Measurements from ENCODE around the gene CAMK1D. TPM values are rescaled to one million over a fixed set of nuclear protein-coding genes. Genes with fewer than 3 reads are reported as not detected.

Gene CAMK1D
- total and polyA plus RNA-seq, 10 of the 15 experiments (the other 5 are each of a cell fraction or from before 2014, with no cell fraction given), result 2.1 to 35.5 (median 14.7) TPM

GRCh38 chr10:12716042-12716441 lies 366.7 kb downstream of the CAMK1D start:
- Histone ChIP-seq H3K4me2 (ENCODE audit: control insufficient read depth, insufficient read depth) (no peak overlapping the region), H3K27me3 (replicated peaks in 1 of 2; ENCODE audit: control insufficient read depth in 2 of 2, insufficient read depth in 2 of 2, low read length in 1 of 2) (no peaks in the 10 kb centered on the region), H3K4me1 (ENCODE audit: control insufficient read depth, insufficient read depth, low read length) (peaks cover under 1% of the 10 kb centered on the region; the same call in 1 of the 2 replicates), H3K9me3 (replicated peaks; ENCODE audit: control insufficient read depth, insufficient read depth, low read length) (no peaks in the 10 kb centered on the region), H3K4me3 (no peak overlapping the region), H3K9ac (ENCODE audit: control insufficient read depth, insufficient read depth, low read length) (no peak overlapping the region), H2AFZ (ENCODE audit: control insufficient read depth, low read depth, low read length) (no peak overlapping the region), H4K20me1 (ENCODE audit: control insufficient read depth, insufficient read depth) (no peaks in the 10 kb centered on the region), H3K79me2 (ENCODE audit: control insufficient read depth, insufficient read depth, low read length) (no peaks in the 10 kb centered on the region), H3K27ac (ENCODE audit: control insufficient read depth, insufficient read depth) (no peak overlapping the region), H3K36me3 (ENCODE audit: control insufficient read depth in 2 of 2, insufficient read depth in 2 of 2, low read length in 1 of 2) (no peaks in the 10 kb centered on the region)
- ChIA-PET CTCF (interaction anchor here (1.4 to 9.9 kb wide), 2 partner anchors 231 to 502 kb away, joined by 4 to 130 read pairs; no protein-coding TSS in a partner anchor), RAD21 (ENCODE audit: unreplicated experiment) (no interaction called here), POLR2A (interaction anchor here (0.6 kb wide), 2 partner anchors 497 to 1357 kb away, joined by 4 to 5 read pairs; no protein-coding TSS in a partner anchor), SMC1A (ENCODE audit: uncharacterized antibody, unreplicated experiment) (no interaction called here)
- intact Hi-C loops (cut with micrococcal nuclease; ENCODE audit: unreplicated experiment), result loop anchor here (10.0 kb wide), 1 partner anchor 361 kb away; no protein-coding TSS in a partner anchor
- no peak for ATAC-seq
- no peak for FAIRE-seq
- no peak for DNase-seq (ENCODE audit: low read depth, low spot score)
- in situ Hi-C loops (cut with MboI), result no loop called here
- BruUV-seq (replicated peaks), result no TSS peak
- WGBS (ENCODE audit: insufficient coverage, insufficient replicate concordance, low lambda C conversion rate, missing lambda C conversion rate), result 89% methylated on average over 9 of the region's 9 CpGs
- no peak for TF ChIP-seq SKIL (IDR thresholded peaks at IDR 0.05; ENCODE audit: low read depth, poor library complexity, severe bottlenecking)
- no peak for TF ChIP-seq CHD1 (IDR thresholded peaks at IDR 0.05; ENCODE audit: low read depth, low read length)
- no peak for TF ChIP-seq IKZF2 (IDR thresholded peaks at IDR 0.05)
- TF ChIP-seq CBFB (IDR thresholded peaks at IDR 0.05; ENCODE audit: low read depth), result no peak
- no peak for TF ChIP-seq ZNF687 (IDR thresholded peaks at IDR 0.05)
- no peak for TF ChIP-seq GABPA (IDR thresholded peaks at IDR 0.05; ENCODE audit: low read depth)
- TF ChIP-seq ZSCAN29 (IDR thresholded peaks at IDR 0.05), result no peak
- no peak for TF ChIP-seq SMAD5 (IDR thresholded peaks at IDR 0.05; ENCODE audit: low read depth)
- no peak for TF ChIP-seq ZNF217 (IDR thresholded peaks at IDR 0.05)
- no peak for TF ChIP-seq NR2C2 (IDR thresholded peaks at IDR 0.05; ENCODE audit: borderline replicate concordance, control insufficient read depth, insufficient read length, low read depth)
- TF ChIP-seq POLR2AphosphoS5 (IDR thresholded peaks at IDR 0.05; ENCODE audit: low read length), result no peak
- TF ChIP-seq MEF2B (IDR thresholded peaks at IDR 0.05; ENCODE audit: partially characterized antibody, poor library complexity, severe bottlenecking), result no peak
- TF ChIP-seq EZH2 (IDR thresholded peaks at IDR 0.05; ENCODE audit: borderline replicate concordance, control insufficient read depth, low read depth, low read length), result no peak
- no peak for TF ChIP-seq HDAC2 (IDR thresholded peaks at IDR 0.05)
- no peak for TF ChIP-seq ZBTB4 (CRISPR knock-in tag; IDR thresholded peaks at IDR 0.05)

Data from GM12878 (cell line).